ENCODE measurements around the gene CAB39L.

CAB39L gene

DNA sequence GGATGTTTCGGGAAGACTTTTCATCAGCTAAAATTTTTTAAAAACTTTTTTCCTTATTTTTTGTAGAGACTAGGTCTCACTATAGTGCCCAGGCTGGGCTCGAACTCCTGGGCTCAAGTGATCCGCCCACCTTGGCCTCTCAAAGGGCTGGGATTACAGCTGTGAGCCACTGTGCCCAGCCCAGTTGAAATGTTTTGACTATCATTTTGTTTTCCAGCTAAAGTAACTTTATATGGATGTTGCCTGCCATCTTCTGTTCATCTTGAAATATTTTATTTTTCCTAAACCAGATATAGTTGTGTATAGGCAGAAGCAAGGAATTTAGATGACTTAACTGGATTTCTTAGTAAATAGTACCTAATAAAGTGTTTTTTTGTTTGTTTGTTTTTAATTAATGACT is 7.0 kb downstream of the CAB39L start:
- H3K4me3 ChIP-seq (ENCODE audit: low read depth, low read length), result no peak overlapping the region
- TF ChIP-seq, protein P1, sequence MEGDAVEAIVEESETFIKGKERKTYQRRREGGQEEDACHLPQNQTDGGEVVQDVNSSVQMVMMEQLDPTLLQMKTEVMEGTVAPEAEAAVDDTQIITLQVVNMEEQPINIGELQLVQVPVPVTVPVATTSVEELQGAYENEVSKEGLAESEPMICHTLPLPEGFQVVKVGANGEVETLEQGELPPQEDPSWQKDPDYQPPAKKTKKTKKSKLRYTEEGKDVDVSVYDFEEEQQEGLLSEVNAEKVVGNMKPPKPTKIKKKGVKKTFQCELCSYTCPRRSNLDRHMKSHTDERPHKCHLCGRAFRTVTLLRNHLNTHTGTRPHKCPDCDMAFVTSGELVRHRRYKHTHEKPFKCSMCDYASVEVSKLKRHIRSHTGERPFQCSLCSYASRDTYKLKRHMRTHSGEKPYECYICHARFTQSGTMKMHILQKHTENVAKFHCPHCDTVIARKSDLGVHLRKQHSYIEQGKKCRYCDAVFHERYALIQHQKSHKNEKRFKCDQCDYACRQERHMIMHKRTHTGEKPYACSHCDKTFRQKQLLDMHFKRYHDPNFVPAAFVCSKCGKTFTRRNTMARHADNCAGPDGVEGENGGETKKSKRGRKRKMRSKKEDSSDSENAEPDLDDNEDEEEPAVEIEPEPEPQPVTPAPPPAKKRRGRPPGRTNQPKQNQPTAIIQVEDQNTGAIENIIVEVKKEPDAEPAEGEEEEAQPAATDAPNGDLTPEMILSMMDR (IDR thresholded peaks at IDR 0.05; ENCODE audit: low read depth, low read length, missing control alignments), result no peak
- DNase-seq (ENCODE audit: low read depth), result no peak
- in situ Hi-C loops (cut with HindIII; ENCODE audit: low sequenced_read_pairs), result no loop called here

GRCh38 chr13:49435992-49436391 is 7.9 kb downstream of the CAB39L start:
- no peak overlapping the region for H3K4me3 ChIP-seq (ENCODE audit: low read depth, low read length)
- no peak for DNase-seq (ENCODE audit: low read depth)
- TF ChIP-seq, protein P1 (IDR thresholded peaks at IDR 0.05; ENCODE audit: low read depth, low read length, missing control alignments), result no peak
- in situ Hi-C loops (cut with HindIII; ENCODE audit: low sequenced_read_pairs), result no loop called here

GRCh38 chr13:49429121-49429520 is 14.7 kb downstream of the CAB39L start:
- TF ChIP-seq, protein P1 (IDR thresholded peaks at IDR 0.05; ENCODE audit: low read depth, low read length, missing control alignments), result no peak
- DNase-seq (ENCODE audit: low read depth), result no peak
- in situ Hi-C loops (cut with HindIII; ENCODE audit: low sequenced_read_pairs), result no loop called here
- no peak overlapping the region for H3K4me3 ChIP-seq (ENCODE audit: low read depth, low read length)

- TF ChIP-seq, protein P1 (IDR thresholded peaks at IDR 0.05; ENCODE audit: low read depth, low read length, missing control alignments), result no peak
- no peak for DNase-seq (ENCODE audit: low read depth)
- in situ Hi-C loops (cut with HindIII; ENCODE audit: low sequenced_read_pairs), result no loop called here
- no peak overlapping the region for H3K4me3 ChIP-seq (ENCODE audit: low read depth, low read length)
Measured at GRCh38 chr13:49428041-49428763, 15.7 kb downstream of the CAB39L start.

GRCh38 chr13:49424011-49424560 is 19.8 kb downstream of the CAB39L start:
- no peak overlapping the region for H3K4me3 ChIP-seq (ENCODE audit: low read depth, low read length)
- DNase-seq (ENCODE audit: low read depth), result no peak
- TF ChIP-seq, protein P1 (IDR thresholded peaks at IDR 0.05; ENCODE audit: low read depth, low read length, missing control alignments), result no peak
- in situ Hi-C loops (cut with HindIII; ENCODE audit: low sequenced_read_pairs), result no loop called here

- H3K4me3 ChIP-seq (ENCODE audit: low read depth, low read length), result no peak overlapping the region
- in situ Hi-C loops (cut with HindIII; ENCODE audit: low sequenced_read_pairs), result no loop called here
- no peak for DNase-seq (ENCODE audit: low read depth)
- TF ChIP-seq, protein P1 (IDR thresholded peaks at IDR 0.05; ENCODE audit: low read depth, low read length, missing control alignments), result no peak
Measured at GRCh38 chr13:49421391-49421790, 22.5 kb downstream of the CAB39L start.

Measured in astrocyte of the cerebellum (primary cell).